Adrenal gland (tissue), 12 donors: ENCODE results near the gene TULP3. TPM values are rescaled to one million over a fixed set of nuclear protein-coding genes. Genes with fewer than 3 reads are reported as not detected.
A peak's percentile ranks its signal among the peaks of the same experiment; 100 is the strongest.

ENCODE experiments used
- DNase-seq, 7 donors: peaks; one replicate each; pipeline ENCODE4 v3.0.0-alpha.2; 2019 to 2020
- H3K27ac ChIP-seq, 5 donors: fragments of 200-600 bp; sonication (generic) in 4 of 5; 1 replicate in 3 of 5; 2 replicates in 2 of 5; pipeline versions ENCODE4 v1.5.1 to v1.8.0; 2016 to 2020; ENCODE audit warnings: mild to moderate bottlenecking in 1 of 5
- H3K27me3 ChIP-seq: fragments of 200-600 bp; 2 replicates; pipeline ENCODE4 v1.8.0; 2021
- H3K36me3 ChIP-seq, 2 donors: fragments of 200-600 bp; replicated peaks in 1 of 2; 1 replicate in 1 of 2; 2 replicates in 1 of 2; pipeline versions ENCODE4 v1.5.1 to v1.8.0; 2018 to 2022
- H3K4me1 ChIP-seq, 2 donors: fragments of 200-600 bp; replicated peaks in 1 of 2; 1 replicate in 1 of 2; 2 replicates in 1 of 2; pipeline versions ENCODE4 v1.5.1 to v1.8.0; 2018 to 2021
- H3K4me3 ChIP-seq, 4 donors: fragments of 200-600 bp; sonication (generic) in 3 of 4; one replicate each; pipeline ENCODE4 v1.5.1; 2016 to 2018
- H3K9me3 ChIP-seq, 3 donors: fragments of 200-600 bp; sonication (generic) in 1 of 3; replicated peaks in 1 of 3; 1 replicate in 2 of 3; 2 replicates in 1 of 3; pipeline versions ENCODE4 v1.5.1 to v1.8.0; 2016 to 2021
- POLR2A ChIP-seq, 2 donors: fragments of 450-650 bp; IDR thresholded peaks; one replicate each; pipeline ENCODE4 v1.6.1; 2017; ENCODE audit warnings: antibody characterized with exemption in 2 of 2, mild to moderate bottlenecking in 2 of 2, moderate library complexity in 1 of 2
- WGBS, 4 donors: extraction: QIAGEN DNeasy Blood & Tissue Kit in 2 of 4; methylation state at CpG; one replicate each; pipeline versions ENCODE4 v1.1.5 to v1.1.7; 2013 to 2017; 5-methylcytosine and 5-hydroxymethylcytosine counted together
- intact Hi-C, 2 donors: fragments of 100-400 bp; cut with DNase I; formaldehyde crosslinking; loops; one replicate each; pipeline versions ENCODE4 v1.14.1 to v1.15.0; 2022 to 2023
- polyA plus RNA-seq, 3 donors: library from polyadenylated mRNA; stranded (reverse); fragments of 200-250 nt in 2 of 3; fragments of 350-450 nt in 1 of 3; fragmentation: Illumina TruSeq in 1 of 3; extraction: RNeasy Lipid Tissue Mini Kit (QIAGEN cat#74804) in 1 of 3; gene quantifications; one replicate each; pipeline ENCODE4 v1.2.3, GENCODE V29; 2013 to 2014
- total RNA-seq, 9 donors: library from RNA; depleted of rRNA in 4 of 9; stranded (reverse); fragments of >200 nt in 4 of 9; fragments of 120-200 nt in 1 of 9; fragmentation: NEBNext Ultra II Directional in 1 of 9; extraction: Animal tissue kit (Norgen Biotek cat#: 25700) in 1 of 9; gene quantifications; one replicate each; pipeline versions ENCODE4 v1.1.0 to v1.2.4, GENCODE V29; 2013 to 2023
- TF ChIP-seq, protein P1 (sequence below), 6 experiments: fragments of 450-650 bp in 4 of 6; fragments of 200-600 bp in 2 of 6; sonication (generic) in 1 of 6; IDR thresholded peaks; 1 replicate in 5 of 6; 2 replicates in 1 of 6; pipeline versions ENCODE4 v1.5.1 to v1.8.0; 2016 to 2021; ENCODE audit warnings: antibody characterized with exemption in 6 of 6, mild to moderate bottlenecking in 2 of 6, moderate library complexity in 1 of 6
- donor health status: healthy with polysubstance abuse.
- donor health status: Bipolar disorder and iron deficiency.
- donor health status: DM: yes; HTN: yes; CAD: no.
- donor health status: DM: no; HTN: no; CAD: no.
- donor health status: DM: no; HTN: no; CAD: no.
- donor health status: DM: yes; HTN: yes; CAD: no.

TULP3 gene
- total and polyA plus RNA-seq, 12 donors: 16.9 to 40.5 (median 25.0) TPM

GRCh38 chr12:2958432-2959191, 67.9 kb downstream of the TULP3 start:
- Histone ChIP-seq H3K36me3 (no peaks in the 10 kb centered on the region), H3K27ac (peak overlapping the region in 2 of 5 donors; percentile 52 to 94), H3K27me3 (peaks cover 18% of the 10 kb centered on the region), H3K4me1 (peaks cover 7 to 12% of the 10 kb centered on the region in 2 donors), H3K4me3 (peak overlapping the region in 2 of 4 donors; percentile 19 to 66), H3K9me3 (no peaks in the 10 kb centered on the region)
- intact Hi-C loops: no loop called here
- DNase-seq: peak in 5 of 7 donors; percentile 35 to 41 (median 39)
- WGBS, 4 donors: 0 to 1% (median 1%) methylated on average over 19 to 47 of the region's 48 CpGs
- no peak for TF ChIP-seq POLR2A (IDR thresholded peaks at IDR 0.05)

DNA sequence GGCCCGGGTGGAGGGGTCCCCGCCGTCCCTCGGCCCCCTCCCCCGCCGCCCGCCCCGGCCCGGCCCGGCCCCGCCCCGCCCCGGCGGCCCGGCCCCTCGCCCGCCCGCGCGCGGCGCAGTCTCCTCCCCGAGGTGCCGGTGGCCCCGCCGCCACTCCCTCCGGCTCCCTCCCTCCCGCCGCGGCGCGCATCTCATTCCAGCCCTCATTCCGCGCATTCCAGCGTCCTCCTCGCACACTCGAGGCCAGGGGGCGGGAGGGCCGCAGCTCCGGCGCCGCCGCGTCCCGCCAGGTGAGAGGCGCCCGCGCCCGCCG, 68.5 kb downstream of the TULP3 start, which contains the start of gene TEAD4:
Gene TEAD4, plus strand, starts transcription at position 206 of the 313 bp plus-strand sequence.
- Histone ChIP-seq H3K27me3 (peaks cover 24% of the 10 kb centered on the region), H3K36me3 (no peaks in the 10 kb centered on the region), H3K4me3 (peak within 1 kb of the TSS in 2 of 4 donors; percentile 19 to 66), H3K4me1 (peaks cover 7 to 12% of the 10 kb centered on the region in 2 donors), H3K27ac (peak within 1 kb of the TSS in 4 of 5 donors; percentile 1 to 94 (median 42)), H3K9me3 (no peaks in the 10 kb centered on the region)
- DNase-seq: peak in 6 of 7 donors; percentile 44 to 67 (median 54)
- intact Hi-C loops: no loop called here
- 0 to 3% (median 1%) methylated on average over 12 to 50 of the region's 50 CpGs; no CpG with 5 or more reads in 1 of the 4 donors for WGBS, 4 donors
- peak in 1 of 2 donors; percentile 26 for TF ChIP-seq POLR2A (IDR thresholded peaks at IDR 0.05)
- TF ChIP-seq, protein P1, sequence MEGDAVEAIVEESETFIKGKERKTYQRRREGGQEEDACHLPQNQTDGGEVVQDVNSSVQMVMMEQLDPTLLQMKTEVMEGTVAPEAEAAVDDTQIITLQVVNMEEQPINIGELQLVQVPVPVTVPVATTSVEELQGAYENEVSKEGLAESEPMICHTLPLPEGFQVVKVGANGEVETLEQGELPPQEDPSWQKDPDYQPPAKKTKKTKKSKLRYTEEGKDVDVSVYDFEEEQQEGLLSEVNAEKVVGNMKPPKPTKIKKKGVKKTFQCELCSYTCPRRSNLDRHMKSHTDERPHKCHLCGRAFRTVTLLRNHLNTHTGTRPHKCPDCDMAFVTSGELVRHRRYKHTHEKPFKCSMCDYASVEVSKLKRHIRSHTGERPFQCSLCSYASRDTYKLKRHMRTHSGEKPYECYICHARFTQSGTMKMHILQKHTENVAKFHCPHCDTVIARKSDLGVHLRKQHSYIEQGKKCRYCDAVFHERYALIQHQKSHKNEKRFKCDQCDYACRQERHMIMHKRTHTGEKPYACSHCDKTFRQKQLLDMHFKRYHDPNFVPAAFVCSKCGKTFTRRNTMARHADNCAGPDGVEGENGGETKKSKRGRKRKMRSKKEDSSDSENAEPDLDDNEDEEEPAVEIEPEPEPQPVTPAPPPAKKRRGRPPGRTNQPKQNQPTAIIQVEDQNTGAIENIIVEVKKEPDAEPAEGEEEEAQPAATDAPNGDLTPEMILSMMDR (IDR thresholded peaks at IDR 0.05): no peak

GRCh38 chr12:2959505-2960389, 69.1 kb downstream of the TULP3 start:
- no peak for TF ChIP-seq POLR2A (IDR thresholded peaks at IDR 0.05)
- TF ChIP-seq, protein P1 (IDR thresholded peaks at IDR 0.05): no peak
- Histone ChIP-seq H3K27ac (peak overlapping the region in 4 of 5 donors; percentile 1 to 94 (median 42)), H3K4me1 (peaks cover 7 to 12% of the 10 kb centered on the region in 2 donors), H3K27me3 (peaks cover 25% of the 10 kb centered on the region), H3K36me3 (no peaks in the 10 kb centered on the region), H3K9me3 (no peaks in the 10 kb centered on the region), H3K4me3 (peak overlapping the region in 2 of 4 donors; percentile 16 to 66)
- DNase-seq: peak in 5 of 7 donors; percentile 31 to 70 (median 37)
- intact Hi-C loops: no loop called here
- WGBS, 4 donors: 0 to 2% (median 2%) methylated on average over 12 to 104 of the region's 104 CpGs

DNA sequence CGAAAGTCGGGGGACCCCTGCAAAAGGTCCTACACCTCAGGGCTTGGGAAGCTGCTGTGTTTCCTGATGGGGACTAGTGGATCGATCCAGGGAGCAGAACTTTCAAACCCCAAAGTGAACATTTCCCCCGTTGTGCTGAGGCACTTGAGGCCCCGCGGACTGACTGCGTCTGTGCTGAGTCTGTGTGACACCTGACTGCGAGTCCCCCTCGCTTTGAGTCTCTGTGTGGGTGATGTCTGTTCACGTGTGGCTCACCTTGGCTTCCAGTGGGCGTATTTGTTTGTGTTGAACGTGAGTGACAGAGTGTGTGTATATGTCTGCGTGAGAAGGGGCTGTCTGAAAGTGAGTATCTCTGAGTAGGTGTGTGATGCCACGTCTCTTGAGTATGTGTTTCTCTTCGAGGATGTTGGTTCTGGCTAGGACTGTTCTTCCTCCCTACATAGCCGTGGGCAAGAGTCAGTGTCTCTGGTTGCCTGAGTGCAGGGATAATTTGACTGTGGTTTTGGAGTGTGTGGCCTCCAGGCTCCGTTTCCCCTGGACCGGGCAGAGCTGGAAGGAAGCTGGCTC, 69.8 kb downstream of the TULP3 start:
- Histone ChIP-seq H3K9me3 (no peaks in the 10 kb centered on the region), H3K27ac (peak overlapping the region in 3 of 5 donors; percentile 1 to 94 (median 66)), H3K27me3 (peaks cover 25% of the 10 kb centered on the region), H3K4me3 (peak overlapping the region in 2 of 4 donors; percentile 16 to 66), H3K36me3 (no peaks in the 10 kb centered on the region), H3K4me1 (peaks cover 7 to 12% of the 10 kb centered on the region in 2 donors)
- intact Hi-C loops: no loop called here
- no peak for DNase-seq
- TF ChIP-seq, protein P1 (IDR thresholded peaks at IDR 0.05): no peak
- TF ChIP-seq POLR2A (IDR thresholded peaks at IDR 0.05): no peak
- 16 to 21% (median 19%) methylated on average over 12 to 18 of the region's 18 CpGs for WGBS, 4 donors
